Measurements from ENCODE around the gene JSRP1. TPM values are rescaled to one million over a fixed set of nuclear protein-coding genes. Genes with fewer than 3 reads are reported as not detected.

JSRP1 gene
- total RNA-seq, result 5.2 TPM

GRCh38 chr19:2255982-2256685 is at the start of gene JSRP1:
Gene JSRP1, minus strand, starts transcription at chr19:2256417. Its CDS starts 1,103 bp downstream, at chr19:2255314.

GRCh38 chr19:2282062-2282861 is 26.0 kb upstream of the JSRP1 start, which contains the start of gene PEAK3:
Gene PEAK3, minus strand, starts transcription at chr19:2282175. Its CDS starts 1,244 bp downstream, at chr19:2280931.

GRCh38 chr19:2249010-2249866 is 7.0 kb downstream of the JSRP1 start, which contains the start of gene AMH:
Gene AMH, plus strand, starts transcription at chr19:2249323. Its CDS starts 10 bp downstream, at chr19:2249333.

GRCh38 chr19:2236314-2237050 is 19.7 kb downstream of the JSRP1 start, which contains the start of the genes PLEKHJ1 and SF3A2:
Gene PLEKHJ1, minus strand, starts transcription at chr19:2236329. Its CDS starts 81 bp downstream, at chr19:2236248.
Gene SF3A2, plus strand, starts transcription at chr19:2236824. Its CDS starts 6,595 bp downstream, at chr19:2243419.

Other genes starting within 250 kb of the JSRP1 start
- 78.3 TPM for gene BTBD2, start 240.7 kb downstream of the JSRP1 start, total RNA-seq
- gene MKNK2, start 205.2 kb downstream of the JSRP1 start, total RNA-seq, result 62.2 TPM
- gene MOB3A, start 160.1 kb downstream of the JSRP1 start, total RNA-seq, result 37.2 TPM
- gene IZUMO4, start 159.5 kb downstream of the JSRP1 start, total RNA-seq, result 2.6 TPM
- 90.0 TPM for gene AP3D1, start 104.9 kb downstream of the JSRP1 start, total RNA-seq
- 19.2 TPM for gene DOT1L, start 92.5 kb downstream of the JSRP1 start, total RNA-seq
- gene PLEKHJ1, start 20.1 kb downstream of the JSRP1 start, total RNA-seq, result 56.4 TPM
- 57.7 TPM for gene SF3A2, start 19.6 kb downstream of the JSRP1 start, total RNA-seq
- 0.82 TPM for gene AMH, start 7.1 kb downstream of the JSRP1 start, total RNA-seq
- gene PEAK3, start 25.8 kb upstream of the JSRP1 start, total RNA-seq, result 0.44 TPM
- 12.9 TPM for gene LINGO3, start 51.7 kb upstream of the JSRP1 start, total RNA-seq
- 112 TPM for gene LSM7, start 72.2 kb upstream of the JSRP1 start, total RNA-seq
- 58.5 TPM for gene SPPL2B, start 72.3 kb upstream of the JSRP1 start, total RNA-seq
- 1.0 TPM for gene TMPRSS9, start 103.8 kb upstream of the JSRP1 start, total RNA-seq
- gene TIMM13, start 171.2 kb upstream of the JSRP1 start, total RNA-seq, result 32.5 TPM
- gene LMNB2, start 200.5 kb upstream of the JSRP1 start, total RNA-seq, result 56.0 TPM
- gene GADD45B, start 219.7 kb upstream of the JSRP1 start, total RNA-seq, result 32.1 TPM

Measured in camera-type eye (tissue), 1 donor.